ENCODE measurements around the gene RAI1.
A peak's percentile ranks its signal among the peaks of the same experiment; 100 is the strongest.

Gene RAI1

GRCh38 chr17:17845046-17845775 is 164.0 kb downstream of the RAI1 start:
- no peak for DNase-seq (ENCODE audit: low read depth in 2 of 2)

DNA sequence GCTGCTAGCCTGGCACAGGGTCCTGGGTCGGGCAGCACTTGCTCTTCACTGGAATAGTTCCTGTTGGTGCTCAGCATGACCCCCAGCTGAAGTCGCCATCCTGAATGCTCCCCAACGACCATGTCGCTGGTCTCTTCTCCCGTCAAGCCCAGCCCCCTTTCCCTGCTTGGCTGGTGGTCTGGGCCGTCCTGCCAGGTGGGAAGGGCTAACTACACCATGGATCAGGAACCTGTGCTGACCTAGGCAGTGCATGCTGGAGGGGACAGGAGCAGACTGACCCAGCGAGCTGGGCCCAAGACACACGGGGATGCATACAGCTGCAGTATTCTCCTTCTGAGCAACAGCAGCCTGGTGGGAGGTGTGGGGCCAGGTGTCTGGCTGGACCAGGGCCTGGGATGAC is 164.7 kb downstream of the RAI1 start:
- DNase-seq (ENCODE audit: low read depth in 2 of 2): no peak

- no peak for DNase-seq (ENCODE audit: low read depth in 2 of 2)
These were observed 165.4 kb downstream of the RAI1 start for GRCh38 chr17:17846645-17847044.

DNA sequence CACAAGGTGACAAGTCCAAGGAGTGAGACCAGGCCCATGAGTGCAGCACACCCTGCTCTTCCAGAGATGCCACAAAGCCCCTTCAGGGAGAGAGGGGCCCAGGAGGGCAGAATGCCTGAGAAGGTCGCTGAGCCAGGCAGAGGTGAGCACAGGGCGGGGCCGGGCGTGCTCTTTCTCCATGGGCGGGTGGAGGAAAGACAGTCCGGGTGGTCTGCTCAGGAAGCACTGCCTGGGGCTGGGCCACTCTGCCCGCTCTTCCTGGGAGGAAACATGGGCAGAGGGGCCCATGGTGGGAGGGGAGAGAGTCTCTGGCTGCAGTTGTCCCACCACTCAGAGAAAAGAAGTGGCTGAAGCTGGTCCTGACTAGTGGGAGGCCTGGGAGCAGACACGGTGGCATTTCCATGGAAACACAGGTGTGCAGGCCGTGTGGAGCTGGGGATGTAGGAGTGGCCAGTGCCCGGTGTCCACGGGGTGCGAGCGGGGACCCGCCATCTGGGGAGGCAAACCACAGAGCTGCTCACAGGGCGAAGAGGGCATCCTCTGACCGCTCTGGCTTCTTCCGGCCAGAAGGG is 165.9 kb downstream of the RAI1 start:
- no peak for DNase-seq (ENCODE audit: low read depth in 2 of 2)

DNA sequence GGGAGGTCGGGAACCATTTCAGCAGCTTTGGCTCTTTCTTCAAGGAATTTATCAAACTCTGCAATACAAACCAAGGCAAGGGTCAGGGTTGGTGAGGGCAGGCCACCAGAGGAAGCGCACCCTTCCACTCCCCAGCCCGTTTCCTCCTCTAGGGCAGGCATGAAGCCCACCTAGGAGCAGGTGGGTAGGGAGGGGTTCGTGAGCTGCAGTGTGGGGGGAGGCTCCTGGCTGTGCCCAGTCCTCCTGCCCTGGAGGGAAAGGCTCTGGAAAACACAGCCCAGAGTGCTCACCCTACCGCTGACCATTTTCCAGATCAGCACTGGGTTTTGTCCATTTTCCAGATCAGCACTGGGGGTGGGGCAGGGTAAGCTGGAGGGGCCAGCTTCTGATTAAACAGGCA is 166.5 kb downstream of the RAI1 start:
- no peak for DNase-seq (ENCODE audit: low read depth in 2 of 2)

DNA sequence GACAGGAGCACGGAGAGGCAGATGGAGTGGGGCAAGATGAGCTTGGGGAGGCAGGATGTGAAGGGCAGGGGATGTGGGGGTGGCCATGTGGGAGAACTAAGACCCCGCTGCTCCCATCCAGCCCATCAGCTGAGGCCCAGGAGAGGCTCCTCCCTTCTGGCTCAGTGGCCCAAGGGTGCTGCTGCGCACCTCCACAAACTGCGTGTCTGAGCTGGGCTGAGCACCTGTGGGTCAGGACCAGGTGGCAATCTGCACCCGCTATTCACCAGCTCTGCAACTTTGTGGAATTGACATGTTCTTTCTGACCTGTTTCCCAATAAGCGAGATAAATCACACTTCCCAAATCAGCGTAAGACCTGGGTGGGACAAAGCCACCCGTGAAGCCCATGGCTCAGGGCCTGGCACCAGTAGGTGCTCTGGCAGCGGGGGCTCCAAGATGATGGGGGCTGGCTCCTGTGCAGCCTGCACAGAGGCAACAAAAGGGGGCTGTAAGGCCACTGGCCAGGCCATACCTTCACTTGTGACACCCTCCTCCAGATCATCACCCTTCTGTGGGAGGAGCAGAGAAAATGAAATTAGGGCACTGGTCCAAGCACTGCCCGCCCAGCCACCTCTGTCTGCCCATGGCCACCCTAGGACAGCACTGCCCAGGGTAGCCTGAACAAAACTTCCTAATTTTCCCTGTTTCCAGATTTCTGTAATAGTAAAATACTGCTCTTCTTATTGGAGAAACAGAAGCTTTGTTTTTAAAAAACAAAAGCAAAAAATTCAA is 167.2 kb downstream of the RAI1 start:
- no peak for DNase-seq (ENCODE audit: low read depth in 2 of 2)

DNA sequence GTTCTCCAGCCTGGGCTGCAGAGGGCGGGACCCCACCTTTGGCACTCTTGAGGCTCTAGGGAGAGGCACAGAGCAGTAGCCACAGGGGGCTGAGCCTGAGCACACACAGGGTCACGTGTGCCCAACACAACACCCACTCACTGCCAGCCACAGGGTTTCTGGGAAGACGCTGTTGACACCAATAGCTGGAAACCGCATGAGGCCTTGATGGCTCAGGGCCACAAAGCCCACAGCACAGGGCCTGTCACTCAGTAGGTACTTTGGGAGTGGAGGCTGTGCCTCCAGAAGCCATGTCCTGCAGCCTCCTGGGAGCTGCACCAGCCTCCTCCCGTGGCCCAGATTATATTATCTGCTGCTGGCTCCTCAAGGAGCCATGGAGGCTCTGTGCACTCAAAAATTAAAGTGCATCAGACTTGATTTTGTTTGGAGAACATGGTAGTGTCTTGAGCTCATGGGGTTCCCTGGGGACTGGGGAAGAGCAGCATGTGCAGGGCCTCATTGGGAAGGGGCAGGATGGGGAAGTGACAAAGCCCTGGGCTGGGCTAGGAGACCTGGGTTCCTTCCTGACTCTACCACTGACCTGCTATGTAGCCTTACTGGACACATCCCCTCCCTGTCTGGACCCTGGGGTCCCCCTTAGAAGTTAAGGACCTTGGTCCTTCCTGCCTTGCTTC is 168.0 kb downstream of the RAI1 start:
- DNase-seq (ENCODE audit: low read depth in 2 of 2): peak; percentile 83 to 90

DNA sequence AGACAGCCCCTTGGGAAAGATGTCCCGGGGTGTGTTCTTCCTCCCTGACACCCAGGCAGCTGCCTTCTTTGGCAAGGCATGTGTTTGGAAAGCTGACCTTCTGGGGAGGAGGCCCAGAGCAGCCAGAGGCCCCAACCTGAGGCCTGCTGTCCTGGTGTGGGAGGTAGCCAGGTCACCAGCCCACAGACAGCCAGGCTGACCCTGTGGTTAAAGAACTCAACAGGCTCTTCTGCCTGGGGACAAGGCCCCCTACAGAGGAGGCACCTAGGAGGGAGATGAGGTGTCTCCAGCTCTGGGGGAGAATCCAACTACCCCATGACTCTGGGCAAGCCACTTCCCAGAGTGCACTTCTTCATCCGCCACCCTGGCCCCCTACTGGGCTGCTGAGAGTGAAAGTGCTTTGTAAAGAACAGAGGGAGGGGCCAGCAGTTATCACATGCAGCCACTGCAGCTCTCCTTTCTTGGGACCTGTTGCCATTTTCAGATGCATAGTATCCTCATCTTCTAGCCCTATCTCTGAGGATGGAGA is 168.7 kb downstream of the RAI1 start:
- DNase-seq (ENCODE audit: low read depth in 2 of 2): peak in 1 of 2 donors; percentile 68

- DNase-seq (ENCODE audit: low read depth in 2 of 2): no peak
These were observed 170.1 kb downstream of the RAI1 start for GRCh38 chr17:17851103-17852002.

DNA sequence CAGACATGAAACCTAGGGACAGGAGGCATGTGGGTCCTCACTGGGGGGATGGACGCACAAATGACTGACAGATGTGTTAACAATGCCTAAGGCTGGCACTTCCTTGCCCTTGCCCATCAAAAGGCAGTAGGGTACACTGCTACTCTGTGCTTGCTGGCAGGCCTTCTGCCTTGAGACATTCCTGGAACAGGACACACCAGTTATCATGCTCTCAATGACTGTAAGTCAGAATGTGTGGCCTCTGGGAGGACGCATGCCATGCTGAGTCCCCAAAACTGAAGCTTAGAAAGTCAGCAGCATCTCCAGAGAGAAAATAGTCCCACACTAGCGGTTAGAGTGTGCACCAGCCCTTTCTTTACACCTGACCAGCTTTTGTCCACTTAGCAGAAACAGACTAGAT is 171.7 kb downstream of the RAI1 start:
- DNase-seq (ENCODE audit: low read depth in 2 of 2): no peak

DNA sequence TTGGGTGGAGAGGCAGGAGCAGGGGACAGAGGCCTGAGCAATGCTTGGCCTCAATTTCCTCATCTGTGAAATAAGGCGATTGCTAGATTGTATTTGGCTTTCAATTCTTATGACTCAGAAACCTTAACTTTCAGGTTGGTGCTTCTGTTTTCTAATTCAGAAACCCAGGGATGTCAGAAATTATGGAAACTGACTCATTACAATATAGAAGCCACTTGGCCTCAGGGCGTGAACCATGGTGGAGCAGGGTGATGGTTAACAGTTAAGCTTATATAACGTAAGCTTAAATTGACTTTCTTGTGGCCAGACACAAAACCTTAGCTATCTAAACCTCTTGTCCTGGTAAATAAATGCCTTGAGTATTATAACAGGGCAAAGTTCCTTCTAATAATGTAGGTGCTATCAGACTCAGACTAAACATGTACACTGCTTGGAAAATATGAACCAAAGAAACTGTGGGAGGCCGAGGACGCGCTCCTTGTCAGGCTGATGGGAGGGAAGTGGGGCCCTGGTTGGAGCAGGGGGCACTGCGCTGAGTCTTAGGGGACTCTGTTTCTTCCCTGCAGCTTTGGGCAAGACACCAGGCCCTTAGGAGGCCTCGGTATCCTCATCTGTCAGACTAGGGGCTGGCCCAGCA is 172.7 kb downstream of the RAI1 start:
- DNase-seq (ENCODE audit: low read depth in 2 of 2): no peak

DNA sequence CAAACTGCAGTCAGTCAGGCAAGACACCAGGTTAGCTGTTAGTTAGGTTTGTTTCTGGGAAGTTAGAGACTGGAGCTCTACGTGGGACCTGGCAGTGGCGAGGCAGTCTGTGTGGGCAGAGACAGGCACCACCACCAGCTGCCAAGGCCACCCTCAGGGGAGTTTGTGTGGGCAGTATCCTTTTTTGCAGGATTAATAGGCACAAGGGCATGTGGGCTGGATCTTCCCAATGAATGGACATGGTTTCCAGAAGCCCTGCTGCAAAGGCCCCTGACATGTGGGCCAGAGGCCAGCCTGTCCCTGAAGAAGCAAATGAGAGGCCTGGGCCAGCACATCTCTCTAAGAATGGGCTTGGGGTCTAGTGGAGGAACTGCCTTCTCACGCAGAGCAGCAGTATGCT is 174.7 kb downstream of the RAI1 start:
- no peak for DNase-seq (ENCODE audit: low read depth in 2 of 2)

- DNase-seq (ENCODE audit: low read depth in 2 of 2): no peak
These were observed 175.1 kb downstream of the RAI1 start for GRCh38 chr17:17856386-17856785.

GRCh38 chr17:17857496-17857895 is 176.2 kb downstream of the RAI1 start:
- DNase-seq (ENCODE audit: low read depth in 2 of 2): no peak

GRCh38 chr17:17859909-17860765 is 178.9 kb downstream of the RAI1 start:
- peak in 1 of 2 donors; percentile 45 for DNase-seq (ENCODE audit: low read depth in 2 of 2)

- DNase-seq (ENCODE audit: low read depth in 2 of 2): no peak
These were observed 179.5 kb downstream of the RAI1 start for GRCh38 chr17:17860766-17861107.

Data from stimulated activated CD8-positive, alpha-beta memory T cell treated with anti-CD3 and anti-CD28 coated beads, Interleukin-2, amount 100 ng/mL, for 48 hours (primary cell).